SKM-1 (cell line): Measurements from ENCODE around the gene IFT74.

Experiments
- DNase-seq: peaks from one replicate; lab custom pipeline; 2025; ENCODE audit not compliant: unreplicated experiment; lab: John Stamatoyannopoulos, UW

Gene IFT74

GRCh38 chr9:26955921-26956859, at the start of gene IFT74:
Gene IFT74, plus strand, starts transcription at chr9:26956412. Its CDS starts 5,556 bp downstream, at chr9:26961968.
- peak; percentile 96 for DNase-seq

- no peak for DNase-seq
Measured at GRCh38 chr9:26913138-26913668, 43.0 kb upstream of the IFT74 start.

GRCh38 chr9:26919698-26920097, 36.5 kb upstream of the IFT74 start:
- DNase-seq: no peak

- no peak for DNase-seq
Measured at GRCh38 chr9:26925609-26926008, 30.6 kb upstream of the IFT74 start.

- DNase-seq: no peak
Measured at GRCh38 chr9:26928902-26929495, 27.2 kb upstream of the IFT74 start.

GRCh38 chr9:26935847-26936246, 20.4 kb upstream of the IFT74 start:
- no peak for DNase-seq

GRCh38 chr9:26937816-26938371, 18.3 kb upstream of the IFT74 start:
- DNase-seq: no peak

GRCh38 chr9:26939955-26940711, 16.1 kb upstream of the IFT74 start:
- no peak for DNase-seq

GRCh38 chr9:26940779-26941178, 15.4 kb upstream of the IFT74 start:
- DNase-seq: no peak

GRCh38 chr9:26945591-26945990, 10.6 kb upstream of the IFT74 start:
- DNase-seq: no peak

- DNase-seq: peak; percentile 76
Measured at GRCh38 chr9:26946753-26947727, 9.2 kb upstream of the IFT74 start, which contains the start of gene PLAA. Gene PLAA, minus strand, starts transcription at chr9:26947242. Its CDS starts 197 bp downstream, at chr9:26947045.

- DNase-seq: no peak
Measured at GRCh38 chr9:26947736-26948135, 8.5 kb upstream of the IFT74 start.

GRCh38 chr9:26949637-26950069, 6.6 kb upstream of the IFT74 start:
- DNase-seq: no peak

- DNase-seq: no peak
Measured at GRCh38 chr9:26950521-26950920, 5.7 kb upstream of the IFT74 start.

GRCh38 chr9:26951794-26952193, 4.4 kb upstream of the IFT74 start:
- DNase-seq: no peak

- no peak for DNase-seq
Measured at GRCh38 chr9:26954050-26954508, 2.1 kb upstream of the IFT74 start.

GRCh38 chr9:26955222-26955903, 849 bp upstream of the IFT74 start:
- peak; percentile 29 for DNase-seq

- DNase-seq: no peak
Measured at GRCh38 chr9:26956860-26957233, 635 bp downstream of the IFT74 start.

- DNase-seq: no peak
Measured at GRCh38 chr9:26971721-26972120, 15.5 kb downstream of the IFT74 start.
